Neural cell (in vitro differentiated cells): Measurements from ENCODE around the gene KCNQ2. TPM values are rescaled to one million over a fixed set of nuclear protein-coding genes. Genes with fewer than 3 reads are reported as not detected.
A peak's percentile ranks its signal among the peaks of the same experiment; 100 is the strongest.

Experiments used
- H2AFZ ChIP-seq: fragments of 200-600, 300-800 bp; sonication (generic), shearing (Covaris generic); 2 replicates; pipeline ENCODE4 v1.6.0; 2014; ENCODE audit warnings: low read depth, mild to moderate bottlenecking, antibody characterized with exemption, low read length, moderate library complexity
- H3F3A ChIP-seq: fragments of 200-600 bp; shearing (Covaris generic); 2 replicates; pipeline ENCODE4 v1.6.1; 2016; ENCODE audit warnings: mild to moderate bottlenecking, moderate library complexity, mixed read lengths, antibody characterized with exemption, low read length; ENCODE audit not compliant: insufficient read depth, poor library complexity, severe bottlenecking
- H3K27ac ChIP-seq: fragments of 200-600, 300-800 bp; sonication (generic), shearing (Covaris generic); 2 replicates; pipeline ENCODE4 v1.5.1; 2014; ENCODE audit warnings: mild to moderate bottlenecking, low read length, moderate library complexity
- H3K27me3 ChIP-seq: fragments of 300-800, 200-600 bp; sonication (generic), shearing (Covaris generic); 2 replicates; pipeline ENCODE4 v1.6.0; 2014; ENCODE audit warnings: mild to moderate bottlenecking, low read depth, low read length, moderate library complexity; ENCODE audit not compliant: insufficient read depth
- H3K36me3 ChIP-seq: fragments of 300-800, 200-600 bp; sonication (generic), shearing (Covaris generic); 2 replicates; pipeline ENCODE4 v1.5.1; 2014; ENCODE audit warnings: mild to moderate bottlenecking, antibody characterized with exemption, low read length, moderate library complexity; ENCODE audit not compliant: insufficient read depth
- H3K4me2 ChIP-seq: fragments of 300-800, 200-600 bp; sonication (generic), shearing (Covaris generic); 2 replicates; pipeline ENCODE4 v1.6.0; 2014; ENCODE audit warnings: mild to moderate bottlenecking, low read length
- H3K4me3 ChIP-seq: fragments of 300-800, 200-600 bp; sonication (generic), shearing (Covaris generic); 2 replicates; pipeline ENCODE4 v1.5.1; 2014; ENCODE audit warnings: mild to moderate bottlenecking, low read length, moderate library complexity
- H3K79me2 ChIP-seq: fragments of 200-600 bp; shearing (Covaris generic); replicated peaks from 2 replicates; pipeline ENCODE4 v1.6.0; 2014; ENCODE audit warnings: mild to moderate bottlenecking, low read length, moderate library complexity; ENCODE audit not compliant: insufficient read depth
- H3K9ac ChIP-seq: fragments of 300-800, 200-600 bp; sonication (generic), shearing (Covaris generic); 2 replicates; pipeline ENCODE4 v1.6.1; 2016; ENCODE audit warnings: mild to moderate bottlenecking, low read length, mixed read lengths
- H3K9me2 ChIP-seq: fragments of 200-600 bp; shearing (Covaris generic); 2 replicates; pipeline ENCODE4 v1.6.1; 2016; ENCODE audit warnings: mild to moderate bottlenecking, low read length, mixed read lengths; ENCODE audit not compliant: insufficient read depth
- H3K9me3 ChIP-seq: fragments of 200-600, 300-800 bp; sonication (generic), shearing (Covaris generic); 2 replicates; pipeline ENCODE4 v1.6.1; 2016; ENCODE audit warnings: mild to moderate bottlenecking, mixed run types, low read length, moderate library complexity, mixed read lengths
- H4K20me1 ChIP-seq: fragments of 200-600 bp; shearing (Covaris generic); 2 replicates; pipeline ENCODE4 v1.6.1; 2016; ENCODE audit warnings: mild to moderate bottlenecking, mixed run types; ENCODE audit not compliant: insufficient read depth
- CTCF ChIP-seq: fragments of 450-650 bp; IDR thresholded peaks from 2 replicates; pipeline ENCODE4 v1.5.1; 2014; ENCODE audit warnings: antibody characterized with exemption, mild to moderate bottlenecking, moderate library complexity; ENCODE audit not compliant: poor library complexity, severe bottlenecking
- EP300 ChIP-seq: fragments of 450-650 bp; conservative IDR thresholded peaks from 2 replicates; pipeline ENCODE4 v1.6.1; 2014; ENCODE audit warnings: antibody characterized with exemption, mild to moderate bottlenecking, moderate library complexity; ENCODE audit not compliant: poor library complexity, severe bottlenecking
- EZH2 ChIP-seq: fragments of 200-600, 300-800 bp; shearing (Covaris generic), sonication (generic); IDR thresholded peaks from 2 replicates; pipeline ENCODE4 v1.6.1; 2014; ENCODE audit warnings: antibody characterized with exemption, low read length, borderline replicate concordance, mild to moderate bottlenecking; ENCODE audit not compliant: insufficient read depth, poor library complexity, severe bottlenecking
- MXI1 ChIP-seq: fragments of 450-650 bp; conservative IDR thresholded peaks from 2 replicates; pipeline ENCODE4 v1.6.1; 2014; ENCODE audit warnings: antibody characterized with exemption, mild to moderate bottlenecking; ENCODE audit not compliant: poor library complexity, severe bottlenecking
- POLR2AphosphoS5 ChIP-seq: IDR thresholded peaks from 2 replicates; pipeline ENCODE4 v1.6.1; 2012
- RAD21 ChIP-seq: fragments of 450-650 bp; conservative IDR thresholded peaks from 2 replicates; pipeline ENCODE4 v1.6.1; 2014; ENCODE audit warnings: antibody characterized with exemption, mild to moderate bottlenecking, moderate library complexity
- REST ChIP-seq: IDR thresholded peaks from 2 replicates; pipeline ENCODE4 v1.6.1; 2012; ENCODE audit warnings: borderline replicate concordance
- SMC3 ChIP-seq: fragments of 450-650 bp; conservative IDR thresholded peaks from 2 replicates; pipeline ENCODE4 v1.6.1; 2014; ENCODE audit warnings: antibody characterized with exemption, mild to moderate bottlenecking, moderate library complexity; ENCODE audit not compliant: poor library complexity
- TAF1 ChIP-seq: IDR thresholded peaks from 2 replicates; pipeline ENCODE4 v1.6.1; 2012; ENCODE audit warnings: low read depth
- polyA plus RNA-seq: library from polyadenylated mRNA; depleted of rRNA; stranded (reverse); fragments of >200 nt; gene quantifications from 2 replicates; pipeline ENCODE4 v1.2.3, GENCODE V29; 2014

KCNQ2 gene
- polyA plus RNA-seq, 1 donor from 2014 or later = 84.7 TPM

GRCh38 chr20:63496596-63497120 is 24.2 kb upstream of the KCNQ2 start:
- H3K9ac ChIP-seq = peak overlapping the region; percentile 85

More at GRCh38 chr20:63496596-63497120, 24.2 kb upstream of the KCNQ2 start:
- Histone ChIP-seq H2AFZ (no peak overlapping the region), H3K9me3 (no peaks in the 10 kb centered on the region), H3F3A (no peaks in the 10 kb centered on the region), H4K20me1 (no peaks in the 10 kb centered on the region), H3K9me2 (no peaks in the 10 kb centered on the region), H3K4me2 (peak overlapping the region; percentile 78), H3K27ac (peak overlapping the region; percentile 47), H3K27me3 (no peaks in the 10 kb centered on the region), H3K36me3 (peaks cover 12% of the 10 kb centered on the region), H3K4me3 (peak overlapping the region; percentile 88), H3K79me2 (peaks cover 3% of the 10 kb centered on the region)
- TF ChIP-seq POLR2AphosphoS5 = no peak
- TF ChIP-seq EP300 = no peak
- no peak for TF ChIP-seq REST
- no peak for TF ChIP-seq SMC3
- no peak for TF ChIP-seq RAD21
- no peak for TF ChIP-seq EZH2
- no peak for TF ChIP-seq MXI1
- no peak for TF ChIP-seq CTCF
- no peak for TF ChIP-seq TAF1
